ENCODE measurements around the gene CWH43.

The CWH43 gene

GRCh38 chr4:49018718-49019295 lies 32.7 kb downstream of the CWH43 start:
- TF ChIP-seq CTCF (IDR thresholded peaks at IDR 0.05; ENCODE audit: low read length) (no peak), EZH2phosphoT487 (IDR thresholded peaks at IDR 0.05; ENCODE audit: low read length) (no peak), EZH2 (optimal IDR thresholded peaks at IDR 0.05; ENCODE audit: low read depth, low read length) (no peak)
- Histone ChIP-seq H3K36me3 (replicated peaks; ENCODE audit: insufficient read depth, low read length) (no peaks in the 10 kb centered on the region), H3K79me2 (ENCODE audit: low read length) (no peaks in the 10 kb centered on the region), H3F3A (ENCODE audit: insufficient read depth, low read length) (no peaks in the 10 kb centered on the region), H2AFZ (ENCODE audit: low read length) (no peak overlapping the region), H3K9ac (ENCODE audit: low read length) (no peak overlapping the region), H3K27ac (ENCODE audit: low read length) (no peak overlapping the region), H3K4me2 (ENCODE audit: low read depth, low read length) (no peak overlapping the region), H4K20me1 (ENCODE audit: insufficient read depth, low read length) (no peaks in the 10 kb centered on the region), H3K4me1 (ENCODE audit: low read length) (no peaks in the 10 kb centered on the region), H3K9me2 (replicated peaks; ENCODE audit: insufficient read depth, low read length) (no peaks in the 10 kb centered on the region), H3K27me3 (replicated peaks; ENCODE audit: insufficient read depth, low read length) (no peaks in the 10 kb centered on the region), H3K4me3 (ENCODE audit: low read length) (no peak overlapping the region), H3K9me3 (replicated peaks; ENCODE audit: insufficient read depth, low read length) (no peaks in the 10 kb centered on the region)
- DNase-seq, result no peak

- H3K79me2 ChIP-seq (ENCODE audit: low read length), result no peaks in the 10 kb centered on the region
- no peak overlapping the region for H3K27ac ChIP-seq (ENCODE audit: low read length)
- H3F3A ChIP-seq (ENCODE audit: insufficient read depth, low read length), result no peaks in the 10 kb centered on the region
- no peaks in the 10 kb centered on the region for H3K4me1 ChIP-seq (ENCODE audit: low read length)
- peak; percentile 45 for DNase-seq
- no peaks in the 10 kb centered on the region for H4K20me1 ChIP-seq (ENCODE audit: insufficient read depth, low read length)
- no peaks in the 10 kb centered on the region for H3K27me3 ChIP-seq (replicated peaks; ENCODE audit: insufficient read depth, low read length)
- H3K4me2 ChIP-seq (ENCODE audit: low read depth, low read length), result no peak overlapping the region
- no peaks in the 10 kb centered on the region for H3K9me3 ChIP-seq (replicated peaks; ENCODE audit: insufficient read depth, low read length)
- H3K36me3 ChIP-seq (replicated peaks; ENCODE audit: insufficient read depth, low read length), result no peaks in the 10 kb centered on the region
- no peak overlapping the region for H3K9ac ChIP-seq (ENCODE audit: low read length)
- H3K9me2 ChIP-seq (replicated peaks; ENCODE audit: insufficient read depth, low read length), result no peaks in the 10 kb centered on the region
- H3K4me3 ChIP-seq (ENCODE audit: low read length), result no peak overlapping the region
- no peak overlapping the region for H2AFZ ChIP-seq (ENCODE audit: low read length)
- TF ChIP-seq EZH2 (optimal IDR thresholded peaks at IDR 0.05; ENCODE audit: low read depth, low read length) (no peak), EZH2phosphoT487 (IDR thresholded peaks at IDR 0.05; ENCODE audit: low read length) (no peak), CTCF (IDR thresholded peaks at IDR 0.05; ENCODE audit: low read length) (peak; percentile 73)
These were observed 46.5 kb downstream of the CWH43 start for GRCh38 chr4:49032440-49033161.

- Histone ChIP-seq H3K4me1 (ENCODE audit: low read length) (no peaks in the 10 kb centered on the region), H3K36me3 (replicated peaks; ENCODE audit: insufficient read depth, low read length) (no peaks in the 10 kb centered on the region), H3K4me3 (ENCODE audit: low read length) (no peak overlapping the region), H3K9ac (ENCODE audit: low read length) (no peak overlapping the region), H3K27ac (ENCODE audit: low read length) (no peak overlapping the region), H4K20me1 (ENCODE audit: insufficient read depth, low read length) (no peaks in the 10 kb centered on the region), H3K27me3 (replicated peaks; ENCODE audit: insufficient read depth, low read length) (no peaks in the 10 kb centered on the region), H3F3A (ENCODE audit: insufficient read depth, low read length) (no peaks in the 10 kb centered on the region), H3K4me2 (ENCODE audit: low read depth, low read length) (no peak overlapping the region), H3K9me2 (replicated peaks; ENCODE audit: insufficient read depth, low read length) (no peaks in the 10 kb centered on the region), H3K79me2 (ENCODE audit: low read length) (no peaks in the 10 kb centered on the region), H3K9me3 (replicated peaks; ENCODE audit: insufficient read depth, low read length) (no peaks in the 10 kb centered on the region), H2AFZ (ENCODE audit: low read length) (no peak overlapping the region)
- TF ChIP-seq EZH2 (optimal IDR thresholded peaks at IDR 0.05; ENCODE audit: low read depth, low read length), result no peak
- no peak for DNase-seq
These were observed 50.5 kb downstream of the CWH43 start for GRCh38 chr4:49036528-49036927.

GRCh38 chr4:49044270-49044669 lies 58.2 kb downstream of the CWH43 start:
- no peaks in the 10 kb centered on the region for H3K9me3 ChIP-seq (replicated peaks; ENCODE audit: insufficient read depth, low read length)

More at GRCh38 chr4:49044270-49044669, 58.2 kb downstream of the CWH43 start:
- no peaks in the 10 kb centered on the region for H3K79me2 ChIP-seq (ENCODE audit: low read length)
- H3K27me3 ChIP-seq (replicated peaks; ENCODE audit: insufficient read depth, low read length), result no peaks in the 10 kb centered on the region
- no peak overlapping the region for H2AFZ ChIP-seq (ENCODE audit: low read length)
- no peak for TF ChIP-seq EZH2phosphoT487 (IDR thresholded peaks at IDR 0.05; ENCODE audit: low read length)
- no peak for TF ChIP-seq EZH2 (optimal IDR thresholded peaks at IDR 0.05; ENCODE audit: low read depth, low read length)
- TF ChIP-seq CTCF (IDR thresholded peaks at IDR 0.05; ENCODE audit: low read length), result no peak
- H3K36me3 ChIP-seq (replicated peaks; ENCODE audit: insufficient read depth, low read length), result no peaks in the 10 kb centered on the region
- H3F3A ChIP-seq (ENCODE audit: insufficient read depth, low read length), result no peaks in the 10 kb centered on the region
- H3K4me2 ChIP-seq (ENCODE audit: low read depth, low read length), result no peak overlapping the region
- no peaks in the 10 kb centered on the region for H3K4me1 ChIP-seq (ENCODE audit: low read length)
- no peaks in the 10 kb centered on the region for H4K20me1 ChIP-seq (ENCODE audit: insufficient read depth, low read length)
- H3K9me2 ChIP-seq (replicated peaks; ENCODE audit: insufficient read depth, low read length), result no peaks in the 10 kb centered on the region
- no peak overlapping the region for H3K9ac ChIP-seq (ENCODE audit: low read length)
- no peak for DNase-seq
- H3K4me3 ChIP-seq (ENCODE audit: low read length), result no peak overlapping the region
- no peak overlapping the region for H3K27ac ChIP-seq (ENCODE audit: low read length)

Measured in MM.1S (cell line).